NCI-H526 (cell line): ENCODE measurements around the gene CAST.

ENCODE experiments used
- DNase-seq, 2 experiments: peaks; one replicate each; lab custom pipeline; 2025; lab: John Stamatoyannopoulos, UW

CAST gene

DNA sequence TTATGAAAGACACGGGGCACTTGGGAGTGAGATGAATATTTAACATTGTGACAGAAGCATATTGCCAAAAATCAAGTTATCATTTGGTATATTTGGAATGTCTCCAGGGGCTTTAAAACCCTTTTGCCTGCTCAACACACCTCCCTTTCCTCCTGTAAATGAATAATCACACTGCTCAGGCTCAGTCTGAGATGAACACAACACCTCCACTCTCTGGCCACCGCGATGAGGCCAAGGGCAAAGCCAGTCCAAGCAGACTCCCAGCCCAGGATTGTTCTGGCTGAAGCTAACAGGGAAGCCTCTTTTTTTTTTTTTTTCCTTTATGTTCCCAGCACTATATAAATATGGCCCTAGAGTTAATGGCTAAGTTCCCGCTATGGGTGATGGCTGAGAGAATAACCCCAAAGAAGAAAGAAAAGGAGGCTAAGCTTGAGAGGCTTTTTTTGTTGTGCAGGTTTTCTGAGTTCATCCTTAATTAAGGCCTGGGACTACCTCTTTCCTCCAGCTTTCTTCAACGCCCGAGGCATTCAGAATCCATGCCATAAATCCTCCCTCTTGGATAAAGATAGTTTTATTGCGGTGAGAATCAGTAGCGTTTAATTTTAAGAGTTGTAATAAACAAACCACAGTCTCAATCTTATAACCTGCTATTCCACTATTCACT lies 156.1 kb downstream of the CAST start:
- no peak for DNase-seq

DNA sequence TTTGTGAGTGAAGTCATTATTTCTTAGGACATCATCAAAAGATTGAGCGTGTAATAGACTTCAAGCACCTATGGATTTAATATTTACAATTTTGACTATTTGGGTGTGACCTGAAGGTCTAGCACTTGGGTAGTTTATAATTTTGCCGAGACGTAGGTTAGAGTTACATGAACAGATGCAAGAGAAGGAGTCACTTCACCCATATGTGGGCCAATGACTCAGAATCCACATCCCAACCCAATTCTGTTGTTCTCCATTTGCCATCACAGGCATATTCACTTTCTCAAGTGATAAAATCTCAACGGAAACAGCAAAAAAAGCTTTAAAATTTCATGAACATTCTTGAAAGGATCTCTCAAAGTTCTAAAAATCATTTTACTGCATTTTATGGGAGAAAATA lies 157.6 kb downstream of the CAST start:
- DNase-seq: no peak

DNA sequence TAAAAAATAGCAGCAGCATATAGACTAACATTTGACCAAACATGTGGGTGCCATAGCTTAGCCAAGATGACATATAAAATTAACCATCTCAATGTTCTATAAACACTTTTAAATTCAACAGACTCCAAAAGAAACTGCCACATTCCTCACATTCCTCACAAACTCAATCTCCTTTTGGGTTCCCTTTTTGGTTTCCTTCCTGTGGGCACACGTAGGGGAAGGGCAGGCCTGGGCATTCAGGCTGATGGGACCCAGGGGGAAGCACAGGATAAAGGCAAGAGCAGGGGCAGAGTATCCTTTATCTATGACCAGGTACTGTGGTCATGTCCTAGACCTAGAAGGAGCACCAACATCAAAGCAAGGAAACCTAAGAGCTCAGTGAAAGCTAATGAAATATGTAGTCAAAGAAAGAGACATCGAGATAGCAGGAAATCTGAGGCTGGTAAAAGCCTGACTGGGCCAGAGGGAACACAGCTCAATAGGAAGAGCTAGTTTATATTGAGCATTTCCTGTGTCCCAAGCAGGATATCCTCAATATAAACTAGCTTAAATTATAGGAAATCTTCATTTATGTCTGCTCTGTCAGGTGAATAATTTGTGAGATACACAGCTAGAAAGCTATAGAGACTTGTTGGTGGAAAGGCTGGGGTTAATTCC lies 159.2 kb downstream of the CAST start:
- DNase-seq: no peak

DNA sequence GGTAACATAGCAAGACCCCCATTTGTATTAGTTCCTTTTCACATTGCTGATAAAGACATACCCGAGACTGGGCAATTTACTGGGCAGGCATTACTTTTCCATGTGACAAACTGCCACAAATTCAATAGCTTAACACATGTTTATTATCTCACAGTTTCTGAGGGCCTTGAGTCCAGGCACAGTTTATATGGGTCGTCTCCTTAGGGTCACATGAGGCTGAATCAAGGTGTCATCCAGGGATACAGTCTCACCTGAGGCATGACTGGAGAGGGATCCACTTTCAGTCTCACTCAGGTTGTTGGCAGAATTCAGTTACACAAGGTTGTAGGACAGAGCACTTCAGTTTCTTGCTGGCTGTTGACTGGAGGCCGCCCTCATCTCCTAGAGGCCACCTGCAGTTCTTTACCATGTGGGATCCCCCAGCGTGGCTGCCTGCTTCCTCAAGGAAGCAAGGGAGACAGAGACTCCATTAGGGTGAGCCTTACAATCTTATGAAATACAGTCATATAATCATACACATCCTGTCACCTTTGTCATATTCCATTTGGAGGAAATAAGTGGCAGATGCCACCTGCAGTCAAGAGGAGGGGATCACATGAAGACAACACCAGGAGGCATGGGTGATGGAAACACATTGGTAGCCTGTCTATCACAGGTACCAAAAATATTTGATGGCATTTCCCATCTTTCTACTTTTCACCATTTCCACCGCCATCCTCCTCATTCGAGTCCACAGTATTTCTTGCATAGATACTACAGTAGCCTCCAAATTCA lies 160.7 kb downstream of the CAST start:
- no peak for DNase-seq

DNA sequence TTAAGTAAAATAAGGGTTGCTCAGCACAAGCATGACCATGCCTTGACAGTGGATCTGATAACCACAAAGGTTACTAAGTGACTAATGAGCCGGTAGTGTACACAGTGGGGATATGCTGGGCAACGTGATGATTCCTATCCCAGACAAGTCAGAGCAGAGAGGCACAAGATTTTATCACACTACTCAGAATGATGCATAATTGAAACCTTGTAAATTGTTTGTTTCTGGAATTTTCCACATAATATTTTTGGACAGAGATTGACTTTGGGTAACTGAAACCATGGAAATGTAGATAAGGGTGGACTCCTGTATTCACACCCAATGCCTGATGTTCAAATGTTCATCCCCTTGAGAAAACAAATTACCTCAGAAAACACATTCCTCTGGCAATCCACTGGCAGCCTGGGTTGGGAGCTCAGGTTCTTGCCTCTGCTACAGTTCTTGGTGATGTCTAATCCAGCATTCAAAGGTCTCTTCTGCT lies 161.8 kb downstream of the CAST start:
- peak in 1 of 2 experiments; percentile 15 for DNase-seq
